Gastroesophageal sphincter (tissue), 4 donors: ENCODE measurements around the gene SIAH3. TPM values are rescaled to one million over a fixed set of nuclear protein-coding genes. Genes with fewer than 3 reads are reported as not detected.

Source experiments
- ATAC-seq: fragments of 150-250 bp; one replicate; pipeline ENCODE4 v1.9.1; 2016; ENCODE audit warnings: mild to moderate bottlenecking, moderate library complexity
- H3K27ac ChIP-seq, 4 donors: fragments of 200-600 bp; sonication (generic) in 3 of 4; 1 replicate in 3 of 4; 2 replicates in 1 of 4; pipeline ENCODE4 v1.5.1; 2016 to 2019
- H3K27me3 ChIP-seq: fragments of 200-600 bp; sonication (generic); one replicate; pipeline ENCODE4 v1.5.1; 2019
- H3K36me3 ChIP-seq, 2 donors: fragments of 200-600 bp; sonication (generic); one replicate each; pipeline ENCODE4 v1.5.1; 2019; ENCODE audit warnings: control low read depth in 1 of 2
- H3K4me1 ChIP-seq, 3 donors: fragments of 200-600 bp; sonication (generic); 1 replicate in 2 of 3; 2 replicates in 1 of 3; pipeline ENCODE4 v1.5.1; 2016 to 2019; ENCODE audit warnings: control low read depth in 2 of 3
- H3K4me3 ChIP-seq, 2 donors: fragments of 200-600 bp; sonication (generic); one replicate each; pipeline ENCODE4 v1.5.1; 2019; ENCODE audit warnings: mild to moderate bottlenecking in 1 of 2, moderate library complexity in 1 of 2
- H3K9me3 ChIP-seq, 3 donors: fragments of 200-600 bp; sonication (generic); one replicate each; pipeline ENCODE4 v1.5.1; 2017 to 2019; ENCODE audit warnings: control low read depth in 2 of 3
- CTCF ChIP-seq, 4 experiments: fragments of 200-600 bp in 2 of 4; fragments of 450-650 bp in 2 of 4; sonication (generic) in 1 of 4; IDR thresholded peaks; one replicate each; pipeline ENCODE4 v1.5.1; 2017 to 2019; ENCODE audit warnings: antibody characterized with exemption in 4 of 4, mild to moderate bottlenecking in 2 of 4, moderate library complexity in 2 of 4
- EP300 ChIP-seq: sonication (generic); formaldehyde crosslinking; IDR thresholded peaks from one replicate; pipeline ENCODE4 v1.6.1; 2017; ENCODE audit warnings: antibody characterized with exemption, mild to moderate bottlenecking
- POLR2A ChIP-seq, 2 donors: fragments of 450-650 bp; IDR thresholded peaks; one replicate each; pipeline ENCODE4 v1.6.1; 2017; ENCODE audit warnings: antibody characterized with exemption in 2 of 2, mild to moderate bottlenecking in 2 of 2, moderate library complexity in 1 of 2
- POLR2AphosphoS5 ChIP-seq: sonication (generic); formaldehyde crosslinking; IDR thresholded peaks from one replicate; pipeline ENCODE4 v1.6.1; 2017; ENCODE audit warnings: antibody characterized with exemption
- WGBS, 2 donors: methylation state at CpG; one replicate each; pipeline ENCODE4 v1.1.5; 2018; ENCODE audit warnings: low coverage in 1 of 2; 5-methylcytosine and 5-hydroxymethylcytosine counted together
- total RNA-seq, 4 donors: library from RNA; depleted of rRNA; stranded (reverse); fragments of >200 nt; gene quantifications; one replicate each; pipeline ENCODE4 v1.1.0, GENCODE V29; 2016

The SIAH3 gene
- total RNA-seq, 4 donors from 2014 or later = not detected

- ATAC-seq = peak; percentile 69
- peak overlapping the region in 3 of 4 donors; percentile 11 to 24 (median 13) for H3K27ac ChIP-seq
- TF ChIP-seq POLR2A (IDR thresholded peaks at IDR 0.05) (no peak), EP300 (no peak), POLR2AphosphoS5 (peak; percentile 25)
- peaks cover 5 to 36% (median 6%) of the 10 kb centered on the region in 3 donors for H3K4me1 ChIP-seq
- 14 to 37% methylated on average over 3 to 5 of the region's 5 CpGs for WGBS, 2 donors
- no peaks in the 10 kb centered on the region for H3K9me3 ChIP-seq
- H3K27me3 ChIP-seq = no peaks in the 10 kb centered on the region
- no peak overlapping the region for H3K4me3 ChIP-seq
- H3K36me3 ChIP-seq = no peaks in the 10 kb centered on the region
These were observed 17.7 kb downstream of the SIAH3 start for GRCh38 chr13:45833663-45834375.

GRCh38 chr13:45833242-45833641 is 18.3 kb downstream of the SIAH3 start:
- 74% methylated on average over 3 of the region's 4 CpGs; no CpG with 5 or more reads in 1 of the 2 donors for WGBS, 2 donors
- no peak for ATAC-seq

GRCh38 chr13:45831851-45832250 is 19.7 kb downstream of the SIAH3 start:
- no peaks in the 10 kb centered on the region for H3K36me3 ChIP-seq
- H3K9me3 ChIP-seq = no peaks in the 10 kb centered on the region
- no peak for TF ChIP-seq CTCF (IDR thresholded peaks at IDR 0.05)
- TF ChIP-seq EP300 = no peak
- TF ChIP-seq POLR2A (IDR thresholded peaks at IDR 0.05) = no peak
- no peak for TF ChIP-seq POLR2AphosphoS5
- H3K4me3 ChIP-seq = no peak overlapping the region
- no peak for ATAC-seq
- H3K27ac ChIP-seq = no peak overlapping the region
- WGBS, 2 donors = 90 to 100% methylated on average over 2 to 4 of the region's 4 CpGs
- H3K27me3 ChIP-seq = no peaks in the 10 kb centered on the region
- H3K4me1 ChIP-seq = peaks cover 5 to 31% (median 6%) of the 10 kb centered on the region in 3 donors

More at GRCh38 chr13:45833242-45833641, 18.3 kb downstream of the SIAH3 start:
- H3K27ac ChIP-seq = peak overlapping the region in 1 of 4 donors; percentile 11
- no peak overlapping the region for H3K4me3 ChIP-seq
- TF ChIP-seq POLR2A (IDR thresholded peaks at IDR 0.05) = no peak
- no peak for TF ChIP-seq CTCF (IDR thresholded peaks at IDR 0.05)
- no peak for TF ChIP-seq EP300
- no peak for TF ChIP-seq POLR2AphosphoS5
- no peaks in the 10 kb centered on the region for H3K36me3 ChIP-seq
- no peaks in the 10 kb centered on the region for H3K27me3 ChIP-seq
- no peaks in the 10 kb centered on the region for H3K9me3 ChIP-seq
- H3K4me1 ChIP-seq = peaks cover 5 to 31% (median 6%) of the 10 kb centered on the region in 3 donors

GRCh38 chr13:45830121-45830520 is 21.4 kb downstream of the SIAH3 start:
- TF ChIP-seq POLR2A (IDR thresholded peaks at IDR 0.05) (no peak), POLR2AphosphoS5 (no peak), EP300 (no peak), CTCF (IDR thresholded peaks at IDR 0.05) (no peak)
- no peaks in the 10 kb centered on the region for H3K9me3 ChIP-seq
- H3K36me3 ChIP-seq = no peaks in the 10 kb centered on the region
- no peaks in the 10 kb centered on the region for H3K27me3 ChIP-seq
- H3K4me3 ChIP-seq = no peak overlapping the region
- ATAC-seq = no peak
- H3K4me1 ChIP-seq = peaks cover 5 to 32% (median 6%) of the 10 kb centered on the region in 3 donors
- no peak overlapping the region for H3K27ac ChIP-seq
- WGBS, 2 donors = 67 to 87% methylated on average over 1 to 3 of the region's 5 CpGs

- H3K36me3 ChIP-seq = no peaks in the 10 kb centered on the region
- 77 to 80% methylated on average over 4 to 6 of the region's 6 CpGs for WGBS, 2 donors
- no peak overlapping the region for H3K27ac ChIP-seq
- peaks cover 0 to 23% (median 0%) of the 10 kb centered on the region in 3 donors for H3K4me1 ChIP-seq
- no peak overlapping the region for H3K4me3 ChIP-seq
- ATAC-seq = no peak
- H3K27me3 ChIP-seq = no peaks in the 10 kb centered on the region
- no peak for TF ChIP-seq POLR2A (IDR thresholded peaks at IDR 0.05)
- TF ChIP-seq EP300 = no peak
- TF ChIP-seq POLR2AphosphoS5 = no peak
- no peak for TF ChIP-seq CTCF (IDR thresholded peaks at IDR 0.05)
- H3K9me3 ChIP-seq = no peaks in the 10 kb centered on the region
These were observed 23.1 kb downstream of the SIAH3 start for GRCh38 chr13:45828256-45828968.
